CD4-positive, alpha-beta memory T cell (primary cell): ENCODE data around the gene AXIN2. TPM values are rescaled to one million over a fixed set of nuclear protein-coding genes. Genes with fewer than 3 reads are reported as not detected.

Experiments used
- CTCF ChIA-PET: fragments of 350-600 bp; sonication (Branson Sonifier 250); formaldehyde crosslinking; loops from one replicate; lab custom pipeline; 2021; ENCODE audit warnings: inconsistent platforms; ENCODE audit not compliant: partially characterized antibody; lab: Charles Lee
- POLR2A ChIA-PET: fragments of 350-600 bp; sonication (Branson Sonifier 250); formaldehyde crosslinking; loops from one replicate; lab custom pipeline; 2021; ENCODE audit not compliant: partially characterized antibody; lab: Charles Lee
- DNase-seq, 5 donors: peaks; one replicate each; pipeline versions ENCODE4 v3.0.0 to v3.0.0-alpha.2; 2020 to 2022; ENCODE audit warnings: mixed read lengths in 1 of 5
- H3K27ac ChIP-seq: one replicate; pipeline ENCODE4 v1.7.0; 2013; ENCODE audit warnings: low read depth, low read length
- H3K27me3 ChIP-seq: 2 replicates; pipeline ENCODE4 v1.7.0; 2013; ENCODE audit warnings: mild to moderate bottlenecking, low read length, moderate library complexity; ENCODE audit not compliant: insufficient read depth
- H3K36me3 ChIP-seq: 2 replicates; pipeline ENCODE4 v1.7.0; 2013; ENCODE audit warnings: mild to moderate bottlenecking, low read length, moderate library complexity; ENCODE audit not compliant: insufficient read depth
- H3K4me1 ChIP-seq: 2 replicates; pipeline ENCODE4 v1.7.0; 2013; ENCODE audit warnings: mild to moderate bottlenecking, low read length, moderate library complexity; ENCODE audit not compliant: insufficient read depth
- H3K4me3 ChIP-seq, 2 donors: one replicate each; pipeline ENCODE4 v1.7.0; 2013; ENCODE audit warnings: low read length in 2 of 2, mild to moderate bottlenecking in 1 of 2
- H3K9me3 ChIP-seq, 2 donors: one replicate each; pipeline ENCODE4 v1.7.0; 2013; ENCODE audit warnings: low read length in 2 of 2, control low read depth in 1 of 2; ENCODE audit not compliant: control insufficient read depth in 1 of 2
- H3K27ac Mint-ChIP-seq, 7 donors: one replicate each; pipeline ENCODE4 v1.8.0; 2020 to 2021; ENCODE audit warnings: mixed read lengths in 7 of 7, mild to moderate bottlenecking in 6 of 7, inconsistent platforms in 3 of 7, moderate library complexity in 3 of 7
- H3K27me3 Mint-ChIP-seq, 2 donors: one replicate each; pipeline ENCODE4 v1.8.0; 2020 to 2021; ENCODE audit warnings: mixed read lengths in 2 of 2
- H3K36me3 Mint-ChIP-seq, 2 donors: one replicate each; pipeline ENCODE4 v1.8.0; 2020 to 2021; ENCODE audit warnings: mixed read lengths in 2 of 2, inconsistent platforms in 1 of 2, mild to moderate bottlenecking in 1 of 2
- H3K4me1 Mint-ChIP-seq, 4 donors: one replicate each; pipeline ENCODE4 v1.8.0; 2020 to 2021; ENCODE audit warnings: mixed read lengths in 4 of 4, mild to moderate bottlenecking in 1 of 4
- H3K4me3 Mint-ChIP-seq, 8 donors: one replicate each; pipeline ENCODE4 v1.8.0; 2020 to 2021; ENCODE audit warnings: mixed read lengths in 8 of 8, mild to moderate bottlenecking in 7 of 8, moderate library complexity in 6 of 8, inconsistent platforms in 3 of 8
- H3K9me3 Mint-ChIP-seq, 8 donors: one replicate each; pipeline ENCODE4 v1.8.0; 2020 to 2021; ENCODE audit warnings: mixed read lengths in 8 of 8, mild to moderate bottlenecking in 5 of 8, inconsistent platforms in 3 of 8, moderate library complexity in 1 of 8
- intact Hi-C: fragments of 100-400 bp; cut with micrococcal nuclease; formaldehyde crosslinking; loops from one replicate; pipeline ENCODE4 v1.15.1; 2023
- polyA plus RNA-seq, 2 donors: library from polyadenylated mRNA; unstranded; fragments of 300-500 nt; fragmentation: Illumina TruSeq; gene quantifications; one replicate each; pipeline ENCODE4 v1.2.3, GENCODE V29; 2021
- total RNA-seq, 2 experiments: library from RNA; stranded (reverse); gene quantifications; one replicate each; pipeline ENCODE4 v1.2.3, GENCODE V29; 2021

Gene AXIN2
- total and polyA plus RNA-seq, 4 experiments from 2014 or later, result 3.4 to 30.3 (median 20.9) TPM

- intact Hi-C loops, result loop anchor here (1.0 kb wide), 1 partner anchor 32 kb away; no protein-coding TSS in a partner anchor
- Mint-ChIP-seq H3K9me3 (peaks cover 0 to 3% (median 0%) of the 10 kb centered on the region in 8 donors), H3K36me3 (peaks cover 7 to 13% of the 10 kb centered on the region in 2 donors), H3K27ac (peak overlapping the region; percentile 64 to 96 (median 91)), H3K27me3 (no peaks in the 10 kb centered on the region), H3K4me3 (peak overlapping the region; percentile 66 to 81 (median 75)), H3K4me1 (peaks cover 29 to 56% (median 42%) of the 10 kb centered on the region in 4 donors)
- CTCF ChIA-PET, result interaction anchor here (0.9 to 2.6 kb wide), 2 partner anchors 33 to 48 kb away, joined by 3 to 12 read pairs; no protein-coding TSS in a partner anchor
- H3K36me3 ChIP-seq, result peaks cover 4% of the 10 kb centered on the region
- H3K4me3 ChIP-seq, result peak overlapping the region in 1 of 2 donors; percentile 30
- no peaks in the 10 kb centered on the region for H3K9me3 ChIP-seq
- POLR2A ChIA-PET, result interaction anchor here (0.5 to 1.8 kb wide), 3 partner anchors 33 to 252 kb away, joined by 3 to 4 read pairs (median 3); no protein-coding TSS in a partner anchor
- no peaks in the 10 kb centered on the region for H3K27me3 ChIP-seq
- DNase-seq, result no peak
- peaks cover 33% of the 10 kb centered on the region for H3K4me1 ChIP-seq
- no peak overlapping the region for H3K27ac ChIP-seq
These were observed 37.4 kb downstream of the AXIN2 start for GRCh38 chr17:65523853-65524664.

DNA sequence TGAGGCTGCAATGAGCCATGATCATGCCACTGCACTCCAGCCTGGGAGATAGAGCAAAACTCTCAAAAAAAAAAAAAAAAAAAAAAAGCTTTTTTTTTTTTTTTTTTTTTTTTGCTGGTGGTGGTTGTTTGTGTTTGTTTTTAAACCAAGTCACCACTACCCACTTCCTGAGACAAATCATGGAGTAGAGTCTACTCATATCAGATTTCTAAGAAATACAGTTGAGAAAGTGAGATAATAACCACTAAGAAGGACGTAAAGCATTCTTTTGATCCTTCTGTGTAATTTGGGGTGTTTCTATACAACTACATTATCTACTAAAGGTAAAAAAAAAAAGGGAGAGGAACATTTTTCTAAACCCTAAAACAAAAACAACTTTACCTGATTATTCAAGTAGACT, 38.0 kb downstream of the AXIN2 start:
- intact Hi-C loops, result loop anchor here (1.0 kb wide), 1 partner anchor 33 kb away; no protein-coding TSS in a partner anchor
- H3K36me3 ChIP-seq, result no peaks in the 10 kb centered on the region
- H3K4me3 ChIP-seq, result peak overlapping the region in 1 of 2 donors; percentile 30
- Mint-ChIP-seq H3K4me1 (peaks cover 31 to 58% (median 43%) of the 10 kb centered on the region in 4 donors), H3K4me3 (peak overlapping the region; percentile 66 to 81 (median 78)), H3K9me3 (peaks cover 0 to 3% (median 0%) of the 10 kb centered on the region in 8 donors), H3K27me3 (peaks cover 0 to 2% of the 10 kb centered on the region in 2 donors), H3K36me3 (peaks cover 3 to 7% of the 10 kb centered on the region in 2 donors), H3K27ac (peak overlapping the region; percentile 77 to 96 (median 91))
- no peak overlapping the region for H3K27ac ChIP-seq
- ChIA-PET CTCF (interaction anchor here (0.6 to 2.6 kb wide), 5 partner anchors 20 to 806 kb away, joined by 3 to 12 read pairs (median 4); no protein-coding TSS in a partner anchor), POLR2A (interaction anchor here (0.5 to 1.8 kb wide), 3 partner anchors 33 to 251 kb away, joined by 3 to 7 read pairs (median 4); no protein-coding TSS in a partner anchor)
- no peaks in the 10 kb centered on the region for H3K9me3 ChIP-seq
- peaks cover 33% of the 10 kb centered on the region for H3K4me1 ChIP-seq
- no peaks in the 10 kb centered on the region for H3K27me3 ChIP-seq
- DNase-seq, result peak in 4 of 5 donors; percentile 75 to 85 (median 80)

DNA sequence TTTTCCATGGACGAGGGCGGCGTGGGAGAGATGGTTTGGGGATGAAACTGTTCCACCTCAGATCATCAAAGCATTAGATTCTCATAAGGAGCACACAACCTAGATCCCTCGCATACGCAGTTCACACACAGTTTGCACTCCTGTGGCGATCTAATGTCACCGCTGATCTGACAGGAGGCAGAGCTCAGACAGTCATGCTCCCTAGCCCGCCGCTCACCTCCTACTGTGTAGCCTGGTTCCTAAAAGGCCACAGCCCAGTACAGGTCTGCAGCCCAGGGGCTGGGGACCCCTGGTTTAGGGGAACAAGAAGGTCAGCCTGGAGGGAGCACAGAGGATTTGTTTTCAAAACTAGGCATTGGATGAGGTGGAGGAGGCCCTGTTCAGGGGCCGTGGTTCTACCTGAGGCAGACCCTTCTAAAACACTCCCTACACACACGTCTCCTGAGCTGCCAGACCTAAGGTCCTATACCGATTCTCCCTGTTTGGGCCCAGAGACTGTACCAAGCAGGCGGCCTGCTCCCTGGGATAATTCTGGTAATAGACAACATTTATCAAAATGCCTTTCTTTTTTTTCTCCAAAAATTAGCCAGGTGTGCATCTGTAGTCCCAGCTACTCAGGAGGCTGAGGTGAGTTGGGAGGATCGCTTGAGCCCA, 38.6 kb downstream of the AXIN2 start:
- H3K36me3 Mint-ChIP-seq, result peaks cover 3 to 7% of the 10 kb centered on the region in 2 donors
- ChIA-PET CTCF (interaction anchor here (0.6 to 2.6 kb wide), 5 partner anchors 19 to 806 kb away, joined by 3 to 12 read pairs (median 4); no protein-coding TSS in a partner anchor), POLR2A (interaction anchor here (1.5 to 1.8 kb wide), 2 partner anchors 34 to 36 kb away, joined by 4 to 7 read pairs; no protein-coding TSS in a partner anchor)
- H3K4me3 ChIP-seq, result no peak overlapping the region
- H3K9me3 ChIP-seq, result no peaks in the 10 kb centered on the region
- no peaks in the 10 kb centered on the region for H3K27me3 ChIP-seq
- H3K4me3 Mint-ChIP-seq, result peak overlapping the region; percentile 20 to 80 (median 73)
- H3K27ac ChIP-seq, result peak overlapping the region; percentile 19
- H3K27ac Mint-ChIP-seq, result peak overlapping the region; percentile 77 to 92 (median 89)
- DNase-seq, result peak in 2 of 5 donors; percentile 13 to 26
- intact Hi-C loops, result loop anchor here (1.0 kb wide), 1 partner anchor 33 kb away; no protein-coding TSS in a partner anchor
- no peaks in the 10 kb centered on the region for H3K36me3 ChIP-seq
- H3K4me1 ChIP-seq, result peaks cover 33% of the 10 kb centered on the region
- peaks cover 0 to 3% (median 0%) of the 10 kb centered on the region in 8 donors for H3K9me3 Mint-ChIP-seq
- peaks cover 0 to 2% of the 10 kb centered on the region in 2 donors for H3K27me3 Mint-ChIP-seq
- peaks cover 31 to 58% (median 43%) of the 10 kb centered on the region in 4 donors for H3K4me1 Mint-ChIP-seq

- Mint-ChIP-seq H3K9me3 (peaks cover 0 to 3% (median 0%) of the 10 kb centered on the region in 8 donors), H3K36me3 (peaks cover 0 to 2% of the 10 kb centered on the region in 2 donors), H3K4me3 (no peak overlapping the region), H3K27me3 (peaks cover 0 to 2% of the 10 kb centered on the region in 2 donors), H3K4me1 (peaks cover 29 to 54% (median 37%) of the 10 kb centered on the region in 4 donors), H3K27ac (no peak overlapping the region)
- no peak for DNase-seq
- ChIA-PET POLR2A (no interaction called here), CTCF (no interaction called here)
- Histone ChIP-seq H3K27ac (no peak overlapping the region), H3K27me3 (no peaks in the 10 kb centered on the region), H3K9me3 (no peaks in the 10 kb centered on the region), H3K4me1 (peaks cover 31% of the 10 kb centered on the region), H3K36me3 (no peaks in the 10 kb centered on the region), H3K4me3 (no peak overlapping the region)
- intact Hi-C loops, result no loop called here
These were observed 42.0 kb downstream of the AXIN2 start for GRCh38 chr17:65519462-65519861.

DNA sequence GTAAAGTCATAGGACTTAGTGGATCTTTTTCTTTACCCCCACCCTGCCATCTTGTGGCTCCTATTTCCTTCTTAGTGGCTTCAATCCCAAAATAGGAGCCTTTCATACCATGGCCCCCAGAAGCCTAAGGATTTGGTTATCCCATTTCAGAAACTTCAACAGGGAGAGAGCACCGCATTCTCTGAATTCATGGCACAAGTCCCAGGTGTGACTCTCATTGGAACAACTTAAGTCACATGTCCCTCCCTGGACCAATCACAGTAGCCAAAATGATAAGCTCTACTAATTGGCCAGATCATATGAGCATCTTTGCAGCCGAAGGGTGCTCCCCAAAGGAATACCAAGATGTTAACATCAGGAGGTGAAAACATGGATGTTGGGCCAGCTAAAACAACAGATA, 43.2 kb downstream of the AXIN2 start:
- H3K27me3 Mint-ChIP-seq, result peaks cover 0 to 2% of the 10 kb centered on the region in 2 donors
- POLR2A ChIA-PET, result no interaction called here

DNA sequence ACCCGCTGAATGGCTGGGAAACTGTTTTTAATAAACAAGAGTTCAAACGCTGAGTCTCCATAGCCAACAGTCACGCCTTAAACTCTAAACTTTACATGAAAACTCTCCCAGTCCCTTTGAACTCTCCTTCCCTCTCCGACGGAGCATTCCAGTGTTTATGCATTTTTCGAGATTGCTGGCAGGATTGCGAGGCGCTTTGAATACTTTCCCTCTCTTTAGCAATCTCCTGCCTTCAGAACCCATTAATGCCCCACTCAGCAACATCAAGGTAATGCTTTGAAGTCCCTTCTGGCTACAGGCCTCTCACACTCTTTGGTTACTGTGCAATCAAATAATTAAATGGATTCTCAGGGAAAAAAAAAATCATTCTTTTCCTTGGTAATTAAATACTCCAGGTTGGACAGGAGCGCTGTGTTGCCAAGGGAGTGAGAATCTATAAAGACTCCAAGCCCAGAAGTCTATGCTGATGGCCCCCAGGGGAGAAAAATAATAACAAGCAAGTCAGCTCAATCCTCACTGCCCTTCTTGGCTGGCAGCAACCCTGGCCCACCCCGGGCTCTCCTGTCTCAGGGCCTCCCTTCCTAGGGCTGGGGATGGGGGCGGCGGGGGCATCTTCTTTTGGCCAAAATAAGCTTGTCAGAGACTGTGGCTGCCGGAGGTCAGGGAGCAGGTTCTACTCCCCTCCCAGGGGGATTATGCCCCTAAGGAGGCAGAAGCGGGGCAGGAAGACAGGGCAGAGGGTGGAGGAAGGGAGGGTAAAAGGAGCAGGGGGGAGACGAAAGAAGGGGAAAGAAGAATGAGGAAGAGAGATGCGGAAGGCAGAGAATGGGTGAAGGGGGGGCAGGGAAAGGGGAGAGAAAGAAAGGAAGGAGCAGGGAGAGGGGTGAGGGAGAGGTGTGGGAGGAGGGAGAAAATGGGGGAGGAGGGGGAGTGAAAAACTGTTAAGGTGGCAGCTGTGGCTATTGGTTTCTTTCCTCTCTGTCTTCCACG, 45.2 kb downstream of the AXIN2 start:
- Mint-ChIP-seq H3K36me3 (no peaks in the 10 kb centered on the region), H3K27ac (peak overlapping the region in 1 of 7 donors; percentile 23), H3K27me3 (peaks cover 0 to 2% of the 10 kb centered on the region in 2 donors), H3K4me1 (peaks cover 7 to 26% (median 13%) of the 10 kb centered on the region in 4 donors), H3K4me3 (no peak overlapping the region), H3K9me3 (peaks cover 0 to 2% (median 0%) of the 10 kb centered on the region in 8 donors)
- intact Hi-C loops, result no loop called here
- DNase-seq, result no peak
- H3K9me3 ChIP-seq, result no peaks in the 10 kb centered on the region
- ChIA-PET CTCF (no interaction called here), POLR2A (interaction anchor here (0.6 kb wide), 1 partner anchor 734 kb away, joined by 3 read pairs; no protein-coding TSS in a partner anchor)
- H3K4me1 ChIP-seq, result peaks cover 9% of the 10 kb centered on the region
- H3K4me3 ChIP-seq, result no peak overlapping the region
- H3K27me3 ChIP-seq, result no peaks in the 10 kb centered on the region
- H3K27ac ChIP-seq, result no peak overlapping the region
- no peaks in the 10 kb centered on the region for H3K36me3 ChIP-seq

More for the DNA sequence above, 43.2 kb downstream of the AXIN2 start:
- H3K27ac Mint-ChIP-seq, result peak overlapping the region in 1 of 7 donors; percentile 7
- H3K36me3 Mint-ChIP-seq, result peaks cover 0 to 2% of the 10 kb centered on the region in 2 donors
- H3K4me3 ChIP-seq, result no peak overlapping the region
- no peaks in the 10 kb centered on the region for H3K36me3 ChIP-seq
- H3K4me3 Mint-ChIP-seq, result peak overlapping the region in 1 of 8 donors; percentile 1
- DNase-seq, result no peak
- no peak overlapping the region for H3K27ac ChIP-seq
- H3K4me1 Mint-ChIP-seq, result peaks cover 21 to 46% (median 28%) of the 10 kb centered on the region in 4 donors
- H3K4me1 ChIP-seq, result peaks cover 27% of the 10 kb centered on the region
- no peaks in the 10 kb centered on the region for H3K9me3 ChIP-seq
- intact Hi-C loops, result no loop called here
- peaks cover 0 to 3% (median 0%) of the 10 kb centered on the region in 8 donors for H3K9me3 Mint-ChIP-seq
- CTCF ChIA-PET, result no interaction called here
- no peaks in the 10 kb centered on the region for H3K27me3 ChIP-seq
